A549 (cell line): Measurements from ENCODE around the gene RNF40.

Experiments used
- BHLHE40 ChIP-seq: IDR thresholded peaks from 2 replicates; pipeline ENCODE4 v1.6.1; 2012; ENCODE audit warnings: low read depth, low read length, inconsistent platforms
- CTCF ChIP-seq: fragments of >200 bp; sonication (Bioruptor Twin); formaldehyde crosslinking; IDR thresholded peaks from 3 replicates; pipeline ENCODE4 v1.5.1; 2016
- MAFK ChIP-seq: fragments of 450-650 bp; IDR thresholded peaks from 2 replicates; pipeline ENCODE4 v1.6.1; 2014; ENCODE audit not compliant: partially characterized antibody
- POLR2A ChIP-seq: IDR thresholded peaks from 2 replicates; pipeline ENCODE4 v1.6.1; 2012; ENCODE audit warnings: mild to moderate bottlenecking, low read length
- ZFP36 ChIP-seq: fragments of 450-650 bp; IDR thresholded peaks from 2 replicates; pipeline ENCODE4 v1.6.1; 2014; ENCODE audit warnings: borderline replicate concordance; ENCODE audit not compliant: partially characterized antibody

DNA sequence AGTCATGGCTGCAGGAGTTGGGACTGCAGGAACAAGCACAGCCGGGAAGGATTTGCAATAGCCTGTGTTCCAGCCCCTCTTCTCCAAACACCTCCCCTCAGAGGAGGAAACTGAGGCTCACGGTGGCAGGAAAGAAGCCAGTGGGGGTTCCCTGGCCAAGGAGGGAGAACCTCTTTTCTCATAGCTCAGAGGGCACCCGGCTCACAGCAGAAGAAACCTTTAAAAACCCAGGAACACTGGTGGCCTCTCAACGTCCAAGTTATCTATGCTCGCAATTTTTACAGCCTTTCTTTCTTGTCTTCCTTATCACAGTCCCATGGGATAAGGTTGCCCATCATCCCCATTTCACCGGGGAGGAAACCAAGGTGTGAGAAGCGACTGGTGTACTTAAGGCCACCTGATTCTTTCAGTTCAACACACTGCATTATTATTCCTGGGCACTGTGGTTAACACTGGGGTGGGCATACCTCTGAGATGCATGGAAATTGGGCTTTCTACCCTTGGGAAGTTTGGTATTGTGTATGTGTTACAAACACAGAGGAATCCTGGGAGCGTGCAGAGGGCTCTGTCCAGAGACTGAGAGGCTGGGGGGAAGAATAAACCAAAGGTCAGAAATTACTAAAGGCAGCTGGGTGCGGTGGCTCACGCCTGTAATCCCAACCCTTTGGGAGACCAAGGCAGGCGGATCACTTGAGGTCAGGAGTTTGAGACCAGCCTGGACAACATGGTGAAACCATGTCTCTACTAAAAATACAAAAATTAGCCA lies 25.7 kb downstream of the RNF40 start:
- no peak for TF ChIP-seq POLR2A
- TF ChIP-seq CTCF, result no peak
- TF ChIP-seq MAFK, result no peak
- no peak for TF ChIP-seq ZFP36
- no peak for TF ChIP-seq BHLHE40
